ENCODE data around the gene GCLM. TPM values are rescaled to one million over a fixed set of nuclear protein-coding genes. Genes with fewer than 3 reads are reported as not detected.
A peak's percentile ranks its signal among the peaks of the same experiment; 100 is the strongest.
"Not testable (repeated sequence)": the region's sequence is repeated elsewhere in the genome, so short reads cannot be mapped to it uniquely, and the experiment has no call there.

Gene GCLM
- total RNA-seq, 1 donor from 2014 or later = 8.6 TPM

DNA sequence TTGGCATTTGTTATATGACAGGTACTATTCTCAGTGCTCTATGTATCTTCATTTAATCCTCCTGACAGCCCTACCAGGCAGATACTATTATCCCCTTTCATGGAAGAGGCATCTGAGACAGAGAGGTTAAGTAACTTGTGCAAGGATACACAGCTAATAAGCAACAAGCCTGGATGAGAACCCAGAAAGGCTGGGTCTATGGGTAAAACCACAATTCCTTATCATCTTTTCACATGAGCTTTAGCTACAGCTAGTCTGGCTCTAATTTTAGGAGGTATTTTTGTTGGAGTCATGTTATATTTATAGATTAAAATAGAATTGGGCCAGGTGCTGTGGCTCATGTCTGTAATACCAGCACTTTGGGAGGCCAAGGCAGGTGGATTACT, 57.9 kb downstream of the GCLM start:
- H3K27me3 Mint-ChIP-seq = peaks cover 19% of the 10 kb centered on the region
- CTCF ChIA-PET = interaction anchor here (0.8 to 2.6 kb wide), 3 partner anchors 222 to 547 kb away, joined by 3 to 9 read pairs (median 5); no protein-coding TSS in a partner anchor
- H3K4me1 Mint-ChIP-seq = peaks cover 10% of the 10 kb centered on the region
- no peak overlapping the region for H3K4me3 Mint-ChIP-seq
- ATAC-seq (ENCODE audit: low read depth) (no peak), DNase-seq (no peak)
- H3K9me3 Mint-ChIP-seq = peaks cover 3% of the 10 kb centered on the region
- intact Hi-C loops (cut with micrococcal nuclease) = no loop called here
- H3K27ac Mint-ChIP-seq = no peak overlapping the region
- peaks cover 10% of the 10 kb centered on the region for H3K36me3 Mint-ChIP-seq (ENCODE audit: low read depth)
- TF ChIP-seq CTCF (IDR thresholded peaks at IDR 0.05) = no peak
- POLR2A ChIA-PET = interaction anchor here (0.6 to 1.1 kb wide), 2 partner anchors 28 to 890 kb away, joined by 3 to 4 read pairs; partner anchors contain the start of gene DNTTIP2

DNA sequence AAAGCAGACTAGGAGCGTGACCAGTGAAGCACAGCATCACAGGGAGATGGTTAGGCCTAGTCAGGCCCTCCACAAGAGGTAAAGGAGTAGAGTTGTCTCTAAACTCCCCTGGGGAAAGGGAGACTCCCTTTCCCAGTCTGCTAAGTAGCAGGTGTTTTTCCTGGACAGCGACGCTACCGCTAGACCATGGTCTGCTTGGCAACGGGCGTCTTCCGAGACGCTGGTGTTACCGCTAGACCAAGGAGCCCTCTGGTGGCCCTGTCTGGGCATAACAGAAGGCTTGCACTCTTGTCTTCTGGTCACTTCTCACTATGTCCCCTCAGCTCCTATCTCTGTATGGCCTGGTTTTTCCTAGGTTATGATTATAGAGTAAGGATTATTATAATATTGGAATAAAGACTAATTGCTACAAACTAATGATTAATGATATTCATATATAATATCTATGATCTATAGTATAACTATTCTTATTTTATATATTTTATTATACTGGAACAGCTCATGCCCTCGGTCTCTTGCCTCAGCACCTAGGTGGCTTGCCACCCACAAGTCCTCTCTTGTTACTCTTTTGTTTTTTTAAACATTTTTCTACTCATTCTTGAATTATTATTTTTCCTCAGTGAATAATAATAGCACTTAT, 58.4 kb downstream of the GCLM start:
- not testable (repeated sequence) for H3K36me3 Mint-ChIP-seq (ENCODE audit: low read depth); H3K4me3 Mint-ChIP-seq; H3K9me3 Mint-ChIP-seq; ATAC-seq (ENCODE audit: low read depth)
- Mint-ChIP-seq H3K4me1 (peaks cover 14% of the 10 kb centered on the region), H3K27me3 (peaks cover 18% of the 10 kb centered on the region), H3K27ac (peak overlapping the region; percentile 59)
- CTCF ChIA-PET = interaction anchor here (0.8 to 2.6 kb wide), 3 partner anchors 221 to 547 kb away, joined by 3 to 9 read pairs (median 5); no protein-coding TSS in a partner anchor
- intact Hi-C loops (cut with micrococcal nuclease) = loop anchor here (1.0 kb wide), 2 partner anchors 413 to 547 kb away; no protein-coding TSS in a partner anchor
- peak; percentile 38 for DNase-seq
- POLR2A ChIA-PET = interaction anchor here (1.1 kb wide), 1 partner anchor 28 kb away, joined by 4 read pairs; the partner anchor contains the start of gene DNTTIP2

- no peak for DNase-seq
- Mint-ChIP-seq H3K4me3 (peak overlapping the region; percentile 93), H3K27me3 (peaks cover 6% of the 10 kb centered on the region), H3K4me1 (peaks cover 24% of the 10 kb centered on the region), H3K9me3 (peaks cover 3% of the 10 kb centered on the region), H3K36me3 (ENCODE audit: low read depth) (peaks cover 10% of the 10 kb centered on the region), H3K27ac (peak overlapping the region; percentile 96)
- no peak for TF ChIP-seq CTCF (IDR thresholded peaks at IDR 0.05)
- intact Hi-C loops (cut with micrococcal nuclease) = loop anchor here (5.0 kb wide), 4 partner anchors 826 to 1079 kb away; partner anchors contain the start of genes CNN3 and DIPK1A
- no peak for ATAC-seq (ENCODE audit: low read depth)
- ChIA-PET POLR2A (interaction anchor here (1.2 to 2.1 kb wide), 3 partner anchors 31 to 503 kb away, joined by 3 to 7 read pairs (median 5); partner anchors contain the start of genes DNTTIP2 and DR1), CTCF (interaction anchor here (1.2 to 1.7 kb wide), 2 partner anchors 98 to 219 kb away, joined by 5 to 7 read pairs; no protein-coding TSS in a partner anchor)
Measured at GRCh38 chr1:93848350-93848883, 60.8 kb downstream of the GCLM start.

GRCh38 chr1:93847811-93848288, 61.4 kb downstream of the GCLM start:
- Mint-ChIP-seq H3K4me1 (peaks cover 24% of the 10 kb centered on the region), H3K9me3 (peaks cover 3% of the 10 kb centered on the region), H3K4me3 (peak overlapping the region; percentile 93), H3K36me3 (ENCODE audit: low read depth) (peaks cover 10% of the 10 kb centered on the region), H3K27ac (peak overlapping the region; percentile 96), H3K27me3 (peaks cover 3% of the 10 kb centered on the region)
- POLR2A ChIA-PET = interaction anchor here (0.7 to 2.4 kb wide), 7 partner anchors 31 to 503 kb away, joined by 3 to 12 read pairs (median 5); partner anchors contain the start of genes DNTTIP2 and DR1
- intact Hi-C loops (cut with micrococcal nuclease) = loop anchor here (1.0 to 5.0 kb wide), 12 partner anchors 31 to 1079 kb away; partner anchors contain the start of genes ABCD3, BCAR3, CCDC18 and CNN3
- TF ChIP-seq CTCF (IDR thresholded peaks at IDR 0.05) = no peak
- CTCF ChIA-PET = interaction anchor here (1.2 to 1.7 kb wide), 2 partner anchors 98 to 218 kb away, joined by 5 to 7 read pairs; no protein-coding TSS in a partner anchor
- ATAC-seq (ENCODE audit: low read depth) = peak; percentile 23
- peak; percentile 67 for DNase-seq

DNA sequence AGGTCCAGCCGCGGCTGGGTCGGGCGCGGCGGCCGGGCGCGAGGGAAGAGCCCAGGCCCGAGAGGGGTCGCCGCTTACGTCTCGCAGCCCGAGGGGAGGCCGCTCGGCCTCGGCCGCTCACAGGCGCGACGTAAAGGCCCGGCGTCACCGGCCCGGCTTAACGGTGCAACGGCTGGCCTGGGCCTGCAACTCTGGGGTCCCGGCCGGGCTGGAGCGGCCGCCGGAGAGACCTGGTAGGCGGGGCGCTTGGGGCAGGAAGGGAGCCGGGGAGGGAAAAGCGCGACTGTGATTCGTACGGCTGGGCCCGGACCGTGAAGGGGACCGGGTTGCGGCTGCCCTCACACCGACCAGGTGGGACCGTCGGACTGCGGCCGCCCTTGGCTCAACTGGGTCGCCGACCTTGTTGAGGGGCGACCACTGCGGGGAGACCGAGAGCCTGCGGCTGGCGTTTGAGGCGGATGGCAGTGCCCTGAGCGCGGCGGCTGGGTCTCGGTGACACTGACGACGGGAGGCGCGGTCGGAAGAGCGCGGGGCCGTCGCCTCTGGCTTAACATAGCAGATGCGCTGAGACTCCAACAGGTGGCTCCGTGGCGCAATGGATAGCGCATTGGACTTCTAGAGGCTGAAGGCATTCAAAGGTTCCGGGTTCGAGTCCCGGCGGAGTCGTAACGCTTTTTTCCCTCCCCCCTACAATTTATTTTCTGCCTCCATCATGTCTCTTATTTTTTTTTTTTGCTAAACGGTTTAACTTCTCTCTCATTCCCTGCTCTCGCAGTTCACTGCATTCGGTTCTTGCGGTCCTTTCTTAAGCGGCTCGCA, 62.0 kb downstream of the GCLM start:
- intact Hi-C loops (cut with micrococcal nuclease) = loop anchor here (1.0 to 5.0 kb wide), 15 partner anchors 27 to 1080 kb away; partner anchors contain the start of genes ABCD3, BCAR3, CCDC18 and CNN3
- peak overlapping the region; percentile 93 for H3K4me3 Mint-ChIP-seq
- peaks cover 2% of the 10 kb centered on the region for H3K27me3 Mint-ChIP-seq
- peaks cover 3% of the 10 kb centered on the region for H3K9me3 Mint-ChIP-seq
- CTCF ChIA-PET = interaction anchor here (1.8 to 5.7 kb wide), 3 partner anchors 32 to 217 kb away, joined by 4 to 83 read pairs (median 76); no protein-coding TSS in a partner anchor
- H3K4me1 Mint-ChIP-seq = peaks cover 24% of the 10 kb centered on the region
- POLR2A ChIA-PET = interaction anchor here (0.7 to 2.4 kb wide), 15 partner anchors 31 to 768 kb away, joined by 3 to 23 read pairs (median 7); partner anchors contain the start of genes BCAR3, DNTTIP2, DR1 and MTF2
- DNase-seq (peak; percentile 91), ATAC-seq (ENCODE audit: low read depth) (peak; percentile 66)
- TF ChIP-seq CTCF (IDR thresholded peaks at IDR 0.05) = no peak
- peaks cover 10% of the 10 kb centered on the region for H3K36me3 Mint-ChIP-seq (ENCODE audit: low read depth)
- H3K27ac Mint-ChIP-seq = peak overlapping the region; percentile 96
